Putamen (tissue), 1 donor: ENCODE data around the gene COL5A1.

Experiments used
- DNase-seq: peaks from one replicate; pipeline ENCODE4 v3.0.0-alpha.2; 2016; ENCODE audit warnings: low spot score

The COL5A1 gene

DNA sequence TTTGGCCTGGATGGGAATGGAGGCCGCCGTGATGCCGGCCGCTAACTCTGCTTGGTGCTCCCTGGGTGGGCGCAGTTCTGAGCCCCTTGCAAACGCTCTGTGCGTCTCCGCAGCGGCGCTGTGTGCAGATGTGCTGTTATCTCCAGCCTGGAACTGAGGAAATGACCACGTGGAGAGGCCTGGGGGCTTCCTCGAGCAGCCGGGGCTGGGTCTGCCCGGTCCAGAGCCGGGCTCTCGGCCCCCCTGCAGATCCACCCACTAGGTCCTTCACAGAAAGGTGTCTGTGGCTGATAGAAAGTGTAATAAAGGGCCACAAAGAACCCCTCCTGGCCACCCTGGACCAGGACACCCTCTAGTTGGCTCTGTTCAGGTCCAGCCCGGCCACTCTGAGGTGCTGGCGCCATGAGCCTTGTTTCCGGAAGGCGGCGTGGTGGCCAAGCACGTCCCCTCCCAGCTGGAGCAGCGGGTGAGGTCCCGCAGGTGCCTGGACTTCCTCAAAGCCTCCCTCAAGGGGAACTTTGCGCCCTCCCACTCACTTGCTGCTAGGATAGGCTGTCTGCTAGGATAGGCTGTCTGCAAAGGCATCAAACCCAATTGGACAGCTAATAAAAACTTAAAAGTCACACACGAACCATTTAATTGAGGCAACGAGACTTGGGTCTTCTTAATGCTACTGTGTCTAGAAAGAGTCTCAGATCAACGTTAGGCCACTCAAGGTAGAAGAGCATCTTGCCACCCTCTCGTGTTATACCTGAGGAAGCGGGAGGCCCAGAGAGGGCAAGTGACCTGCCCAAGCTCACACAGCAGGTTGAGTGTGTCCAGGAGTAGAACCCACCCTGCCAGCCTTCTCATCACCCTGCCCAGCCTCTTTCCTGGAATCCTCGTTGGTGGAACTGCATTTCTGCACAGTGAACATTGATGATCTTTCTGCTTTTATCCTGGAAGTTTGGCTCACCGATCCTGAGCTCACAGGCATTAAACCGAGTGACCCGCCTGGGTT lies 129.7 kb downstream of the COL5A1 start:
- no peak for DNase-seq

- DNase-seq: no peak
These were observed 130.7 kb downstream of the COL5A1 start for GRCh38 chr9:134772331-134772730.

GRCh38 chr9:134773842-134774241 lies 132.2 kb downstream of the COL5A1 start:
- no peak for DNase-seq

DNA sequence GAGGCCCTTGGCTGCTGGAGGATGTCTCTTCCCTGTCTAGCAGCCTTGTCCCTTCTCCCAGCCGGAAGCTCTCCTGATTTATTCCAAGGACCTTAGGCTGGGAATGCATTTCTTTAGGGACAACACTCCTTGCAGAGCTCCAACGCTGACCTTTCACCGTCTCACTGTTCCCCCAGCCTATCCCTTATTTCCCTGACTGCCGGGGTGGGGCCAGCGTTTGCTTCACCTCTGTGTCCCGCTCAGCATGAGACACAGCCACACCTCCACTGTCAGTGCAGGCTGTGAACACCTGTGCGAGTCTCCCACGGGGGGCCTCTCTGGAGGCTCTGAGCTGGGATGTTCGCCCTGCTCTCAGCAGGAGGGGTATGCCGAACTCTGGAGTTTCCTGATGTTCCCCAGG lies 132.8 kb downstream of the COL5A1 start:
- no peak for DNase-seq

GRCh38 chr9:134775081-134775951 lies 133.7 kb downstream of the COL5A1 start:
- no peak for DNase-seq

DNA sequence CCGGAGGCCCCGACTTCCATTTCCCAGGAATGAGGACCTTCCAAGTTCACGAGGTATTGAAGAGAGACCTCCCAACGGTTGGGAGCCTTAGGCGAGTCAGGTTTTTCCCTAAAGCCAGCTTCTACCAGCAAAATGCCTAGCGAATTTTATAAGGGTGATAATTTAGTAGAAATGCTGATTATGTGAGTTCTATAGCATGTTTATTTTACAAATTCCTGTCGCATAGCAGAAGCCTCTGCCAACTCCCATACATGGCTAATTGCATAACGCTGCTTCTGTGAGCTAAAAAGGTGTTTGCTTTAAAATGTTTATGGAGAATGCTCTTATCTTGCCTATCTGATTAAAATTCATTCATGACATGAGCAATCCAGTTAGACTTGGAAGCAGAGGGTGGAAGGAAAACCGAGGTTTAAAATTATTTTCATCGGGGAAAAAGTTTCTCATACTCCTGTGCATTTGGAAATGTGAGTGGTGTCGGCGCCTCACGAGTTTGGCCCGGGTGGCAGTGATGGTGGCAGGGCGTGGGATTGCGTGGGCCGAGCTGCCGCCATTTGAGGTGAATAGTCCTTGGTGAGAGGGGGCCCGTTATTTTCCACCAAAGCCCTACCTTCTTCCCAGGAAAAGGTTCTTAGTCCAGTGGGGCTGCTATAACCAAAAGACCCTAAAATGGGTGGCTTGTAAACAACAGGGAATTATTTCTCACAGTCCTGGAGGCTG lies 134.6 kb downstream of the COL5A1 start:
- no peak for DNase-seq

DNA sequence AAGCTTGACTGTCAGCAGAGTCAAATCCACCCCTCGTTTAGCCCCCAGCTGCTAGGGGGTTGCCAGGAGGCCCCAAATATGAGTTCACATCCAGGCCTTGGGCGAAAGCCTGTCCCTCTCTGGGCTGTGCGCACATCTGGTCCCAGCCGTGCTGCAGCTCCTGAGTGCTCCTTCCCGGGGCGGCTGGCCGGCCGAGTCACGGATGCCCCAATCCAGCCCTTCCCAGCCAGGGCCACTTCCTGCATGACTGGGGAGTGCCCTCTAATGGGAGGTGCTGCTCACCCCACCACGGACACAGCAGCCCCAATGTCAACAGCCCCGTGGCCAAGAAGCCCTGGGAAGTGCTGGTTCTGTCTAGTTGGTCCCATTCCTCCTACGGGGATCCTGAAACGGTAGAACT lies 135.6 kb downstream of the COL5A1 start:
- DNase-seq: no peak

DNA sequence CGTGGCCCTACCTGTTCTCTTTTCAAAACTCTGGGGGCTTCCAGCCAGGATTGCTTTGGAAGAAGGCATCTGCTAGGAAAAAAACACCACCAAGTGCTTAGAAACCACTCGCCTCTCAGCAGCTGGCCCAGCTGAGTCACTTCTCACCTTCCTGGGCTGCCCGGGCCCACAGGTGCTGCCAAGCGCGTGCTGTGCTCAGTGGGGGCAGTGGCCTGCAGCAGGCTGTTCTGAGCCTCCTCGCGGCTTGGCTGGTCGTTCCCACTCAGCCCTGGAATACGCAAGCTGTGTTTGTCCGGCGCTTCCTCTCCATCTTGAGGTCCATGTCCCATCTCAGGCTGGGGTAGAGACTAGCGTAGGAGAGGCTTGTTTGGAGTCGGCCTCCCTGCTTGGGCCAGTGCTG lies 136.6 kb downstream of the COL5A1 start:
- no peak for DNase-seq

DNA sequence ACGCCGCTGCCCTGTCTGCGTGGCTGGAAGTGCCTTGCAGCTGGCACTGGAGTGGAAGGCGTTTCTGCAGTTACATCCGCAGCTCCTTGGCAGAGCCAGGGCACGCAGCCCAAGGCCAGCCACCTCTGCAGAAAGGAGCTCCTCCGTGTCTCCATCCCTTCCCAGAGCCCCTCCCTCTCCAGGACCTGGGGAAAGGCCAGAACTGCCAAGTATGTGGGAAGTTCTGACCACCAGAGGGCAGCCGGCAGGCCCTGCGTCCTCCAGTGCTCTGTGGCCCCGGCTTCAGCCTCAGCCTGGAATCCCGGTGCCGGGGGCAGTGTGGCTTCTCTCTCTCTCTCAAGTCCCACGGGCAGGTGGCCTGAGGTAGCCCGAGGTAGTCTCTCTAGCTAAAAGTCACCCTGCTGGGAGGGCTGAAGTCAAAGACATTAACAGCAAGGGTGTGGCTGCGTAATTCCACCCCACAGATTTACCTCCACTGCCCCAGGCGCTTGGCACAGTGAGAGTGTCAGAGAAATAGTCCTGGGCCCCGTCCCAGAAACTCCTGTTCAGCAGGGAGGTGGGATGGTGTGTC lies 137.3 kb downstream of the COL5A1 start:
- no peak for DNase-seq

DNA sequence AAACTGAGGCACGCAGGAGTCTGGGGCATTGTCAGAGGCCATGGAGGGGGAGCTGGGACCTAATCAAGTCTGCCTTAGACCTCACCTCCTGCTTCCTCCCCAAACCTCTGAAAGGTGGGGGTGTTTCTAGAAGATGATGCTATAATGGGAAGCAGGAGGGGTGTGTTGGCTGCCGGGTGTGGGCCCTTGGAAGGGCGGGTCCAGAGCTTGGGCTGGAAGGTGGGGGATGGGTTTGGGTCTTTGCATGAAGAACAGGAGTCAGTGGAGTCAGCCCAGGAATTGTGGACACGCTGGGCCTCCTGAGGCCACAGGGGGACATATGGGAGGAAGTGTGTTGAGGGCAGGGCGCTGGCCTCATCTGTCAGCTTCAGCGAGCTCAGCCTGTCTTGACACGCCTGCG lies 138.0 kb downstream of the COL5A1 start:
- DNase-seq: no peak

DNA sequence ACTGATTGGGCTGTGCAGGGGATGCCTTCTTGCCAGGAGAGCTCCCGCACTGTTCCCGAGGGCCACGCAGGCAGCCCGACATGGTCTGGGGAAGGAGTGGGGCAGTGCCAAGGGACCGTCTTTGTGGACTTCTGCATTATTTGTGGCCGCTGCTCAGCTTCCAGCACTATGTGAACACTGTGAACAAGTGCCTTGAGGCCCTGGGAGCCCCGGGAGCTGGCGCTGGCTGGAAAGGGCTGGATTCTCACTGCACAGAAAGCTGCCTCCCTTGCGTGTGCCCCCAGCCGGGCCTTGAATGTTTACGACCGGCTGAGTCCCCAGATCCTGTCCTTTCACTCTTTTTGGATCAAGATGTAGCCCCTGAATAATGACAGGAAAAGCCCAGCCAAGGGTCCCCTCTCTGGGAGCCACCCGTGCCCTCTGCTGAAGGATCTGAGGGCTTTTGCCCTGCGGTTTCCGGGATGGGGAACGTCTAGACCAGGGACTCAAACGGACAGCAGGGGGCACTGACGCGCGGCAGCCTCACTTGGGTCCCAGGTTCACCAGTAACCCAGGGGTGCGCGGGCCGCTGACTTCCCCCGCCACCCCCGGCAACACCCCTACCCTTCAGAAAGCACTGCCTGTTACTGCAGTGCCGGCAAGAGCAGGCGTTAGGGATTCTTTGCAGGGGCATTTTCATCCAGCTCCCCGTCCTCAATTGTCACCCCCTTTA lies 140.1 kb downstream of the COL5A1 start:
- no peak for DNase-seq

DNA sequence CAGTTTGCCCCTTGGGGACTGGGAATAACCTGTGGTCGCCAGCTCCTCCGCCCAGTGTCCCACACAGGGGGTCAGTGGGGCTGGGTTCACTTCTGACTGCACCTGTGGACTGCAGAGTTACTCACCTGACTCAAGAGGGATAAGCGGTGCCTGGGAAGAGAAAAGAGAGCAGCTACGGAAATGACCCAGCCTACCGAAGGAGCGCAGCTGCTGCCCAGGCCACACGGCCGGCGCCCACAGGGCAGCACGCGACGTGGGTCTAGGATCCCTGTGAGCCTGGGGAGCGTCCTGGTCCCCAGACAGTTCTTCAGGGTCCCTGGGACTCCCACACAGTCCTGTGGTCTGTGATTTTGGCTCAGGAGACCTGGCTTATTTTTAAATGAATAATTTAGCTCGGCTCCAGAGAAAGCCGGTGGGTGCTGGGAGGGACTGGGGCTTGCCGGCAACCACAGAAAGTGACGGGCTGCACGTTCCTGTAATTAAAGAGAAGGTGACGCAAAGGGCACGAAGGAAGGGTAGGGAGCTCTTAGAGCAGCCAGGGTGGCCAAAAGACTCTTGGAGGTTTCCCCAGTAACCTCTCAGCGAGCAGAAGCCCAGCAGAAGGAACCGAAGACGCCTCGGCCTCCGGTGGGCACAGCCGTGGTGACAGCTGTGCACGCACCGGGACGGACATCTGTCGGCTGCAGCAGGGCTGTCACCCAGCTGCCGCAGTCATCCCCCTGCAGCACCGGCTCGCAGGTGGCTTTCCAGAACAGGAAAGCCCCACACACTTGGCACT lies 141.5 kb downstream of the COL5A1 start:
- DNase-seq: no peak

GRCh38 chr9:134783699-134784039 lies 142.1 kb downstream of the COL5A1 start:
- DNase-seq: peak; percentile 44

GRCh38 chr9:134784577-134785305 lies 143.1 kb downstream of the COL5A1 start:
- DNase-seq: no peak

GRCh38 chr9:134785325-134786108 lies 143.9 kb downstream of the COL5A1 start:
- DNase-seq: no peak

GRCh38 chr9:134787601-134788531 lies 146.3 kb downstream of the COL5A1 start:
- peak; percentile 78 for DNase-seq

DNA sequence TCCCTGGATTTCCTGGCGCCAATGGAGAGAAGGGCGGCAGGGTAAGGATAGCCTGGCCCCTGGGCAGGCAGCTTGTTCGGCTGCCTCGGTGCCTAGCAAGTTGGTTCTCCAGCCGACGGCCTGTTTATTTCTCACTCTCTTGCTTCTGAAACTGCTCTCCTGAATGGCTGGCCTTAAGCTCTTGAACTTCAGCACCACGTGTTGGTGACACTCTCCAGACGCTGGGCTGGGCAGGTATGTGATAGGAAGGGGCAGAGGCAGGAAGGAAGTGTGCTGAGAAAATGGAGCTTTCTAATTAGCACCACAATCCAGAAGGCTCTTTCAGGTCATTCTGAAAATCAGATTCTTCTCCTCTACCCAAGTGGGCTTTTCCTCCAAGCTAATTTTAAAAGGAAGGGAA lies 147.6 kb downstream of the COL5A1 start:
- no peak for DNase-seq

DNA sequence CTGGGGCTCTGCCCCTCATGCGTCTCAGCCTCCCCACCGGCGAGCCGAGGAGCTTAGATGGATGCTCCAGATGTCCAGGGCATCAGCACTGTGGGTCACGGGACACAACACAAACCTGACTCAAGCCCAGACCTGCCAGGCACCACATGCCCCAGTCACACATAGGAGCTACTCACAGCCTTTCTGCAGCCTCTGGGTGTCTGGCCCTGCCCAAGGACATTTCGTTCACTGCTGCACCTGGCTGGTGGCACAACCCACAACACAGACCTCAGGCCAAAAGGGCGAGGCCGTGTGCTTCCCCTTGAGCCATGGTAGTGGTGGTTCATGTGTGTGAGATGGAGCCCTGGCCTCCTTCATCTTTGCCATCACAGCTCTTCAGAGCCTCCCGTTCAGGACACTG lies 149.4 kb downstream of the COL5A1 start:
- no peak for DNase-seq
